IPS-15b (cell line): ENCODE data around the gene BPI.
"Not testable (repeated sequence)": the region's sequence is repeated elsewhere in the genome, so short reads cannot be mapped to it uniquely, and the experiment has no call there.

ENCODE experiments used
- H3K27me3 ChIP-seq: one replicate; pipeline ENCODE4 v1.6.1; 2013; ENCODE audit warnings: low read length; ENCODE audit not compliant: control insufficient read depth, insufficient read depth
- H3K36me3 ChIP-seq: one replicate; pipeline ENCODE4 v1.6.1; 2013; ENCODE audit warnings: low read length; ENCODE audit not compliant: control insufficient read depth, insufficient read depth
- H3K4me1 ChIP-seq: one replicate; pipeline ENCODE4 v1.6.1; 2013; ENCODE audit warnings: mild to moderate bottlenecking, low read length; ENCODE audit not compliant: control insufficient read depth, insufficient read depth
- H3K4me3 ChIP-seq: one replicate; pipeline ENCODE4 v1.5.1; 2013; ENCODE audit warnings: low read depth, low read length
- H3K9ac ChIP-seq: one replicate; pipeline ENCODE4 v1.6.1; 2013; ENCODE audit warnings: low read depth, mild to moderate bottlenecking, low read length
- H3K9me3 ChIP-seq: one replicate; pipeline ENCODE4 v1.6.1; 2013; ENCODE audit warnings: mild to moderate bottlenecking, low read length; ENCODE audit not compliant: control insufficient read depth, insufficient read depth

Gene BPI

GRCh38 chr20:38354227-38354626 lies 50.3 kb downstream of the BPI start:
- Histone ChIP-seq H3K9me3 (no peaks in the 10 kb centered on the region), H3K27me3 (no peaks in the 10 kb centered on the region), H3K36me3 (no peaks in the 10 kb centered on the region), H3K4me3 (no peak overlapping the region), H3K9ac (no peak overlapping the region), H3K4me1 (peaks cover 9% of the 10 kb centered on the region)

GRCh38 chr20:38355161-38356012 lies 51.4 kb downstream of the BPI start:
- H3K27me3 ChIP-seq = no peaks in the 10 kb centered on the region
- H3K36me3 ChIP-seq = no peaks in the 10 kb centered on the region
- H3K9ac ChIP-seq = no peak overlapping the region
- peaks cover 9% of the 10 kb centered on the region for H3K4me1 ChIP-seq
- H3K4me3 ChIP-seq = no peak overlapping the region
- H3K9me3 ChIP-seq = no peaks in the 10 kb centered on the region

GRCh38 chr20:38357653-38358207 lies 53.8 kb downstream of the BPI start:
- H3K9ac ChIP-seq = no peak overlapping the region
- H3K4me1 ChIP-seq = peaks cover 9% of the 10 kb centered on the region
- H3K27me3 ChIP-seq = no peaks in the 10 kb centered on the region
- H3K4me3 ChIP-seq = no peak overlapping the region
- H3K9me3 ChIP-seq = no peaks in the 10 kb centered on the region
- no peaks in the 10 kb centered on the region for H3K36me3 ChIP-seq

GRCh38 chr20:38358556-38358955 lies 54.6 kb downstream of the BPI start:
- H3K4me3 ChIP-seq = no peak overlapping the region
- no peaks in the 10 kb centered on the region for H3K27me3 ChIP-seq
- H3K9me3 ChIP-seq = no peaks in the 10 kb centered on the region
- H3K4me1 ChIP-seq = peaks cover 4% of the 10 kb centered on the region
- no peaks in the 10 kb centered on the region for H3K36me3 ChIP-seq
- no peak overlapping the region for H3K9ac ChIP-seq

GRCh38 chr20:38363004-38363747 lies 59.2 kb downstream of the BPI start:
- no peak overlapping the region for H3K4me3 ChIP-seq
- H3K27me3 ChIP-seq = no peaks in the 10 kb centered on the region
- no peaks in the 10 kb centered on the region for H3K9me3 ChIP-seq
- no peaks in the 10 kb centered on the region for H3K4me1 ChIP-seq
- H3K9ac ChIP-seq = no peak overlapping the region
- H3K36me3 ChIP-seq = no peaks in the 10 kb centered on the region

- Histone ChIP-seq H3K4me3 (no peak overlapping the region), H3K27me3 (no peaks in the 10 kb centered on the region), H3K9ac (no peak overlapping the region), H3K4me1 (no peaks in the 10 kb centered on the region), H3K36me3 (no peaks in the 10 kb centered on the region), H3K9me3 (no peaks in the 10 kb centered on the region)
These were observed 65.4 kb downstream of the BPI start for GRCh38 chr20:38369389-38369788.

- no peaks in the 10 kb centered on the region for H3K27me3 ChIP-seq
- H3K9ac ChIP-seq = no peak overlapping the region
- no peak overlapping the region for H3K4me3 ChIP-seq
- H3K36me3 ChIP-seq = no peaks in the 10 kb centered on the region
- no peaks in the 10 kb centered on the region for H3K4me1 ChIP-seq
- H3K9me3 ChIP-seq = no peaks in the 10 kb centered on the region
These were observed 68.8 kb downstream of the BPI start for GRCh38 chr20:38372806-38373205.

- Histone ChIP-seq H3K4me1 (no peaks in the 10 kb centered on the region), H3K27me3 (no peaks in the 10 kb centered on the region), H3K9me3 (no peaks in the 10 kb centered on the region), H3K9ac (no peak overlapping the region), H3K4me3 (no peak overlapping the region), H3K36me3 (no peaks in the 10 kb centered on the region)
These were observed 69.4 kb downstream of the BPI start for GRCh38 chr20:38373231-38373867.

- no peaks in the 10 kb centered on the region for H3K9me3 ChIP-seq
- no peaks in the 10 kb centered on the region for H3K27me3 ChIP-seq
- H3K4me1 ChIP-seq = no peaks in the 10 kb centered on the region
- H3K9ac ChIP-seq = no peak overlapping the region
- no peaks in the 10 kb centered on the region for H3K36me3 ChIP-seq
- no peak overlapping the region for H3K4me3 ChIP-seq
These were observed 69.9 kb downstream of the BPI start for GRCh38 chr20:38373898-38374297.

- Histone ChIP-seq H3K9ac (no peak overlapping the region), H3K36me3 (no peaks in the 10 kb centered on the region), H3K9me3 (no peaks in the 10 kb centered on the region), H3K4me3 (no peak overlapping the region), H3K4me1 (no peaks in the 10 kb centered on the region), H3K27me3 (no peaks in the 10 kb centered on the region)
These were observed 73.2 kb downstream of the BPI start for GRCh38 chr20:38377039-38377685.

GRCh38 chr20:38377838-38378237 lies 73.9 kb downstream of the BPI start:
- not testable (repeated sequence) for H3K36me3 ChIP-seq, H3K4me3 ChIP-seq

More at GRCh38 chr20:38377838-38378237, 73.9 kb downstream of the BPI start:
- not testable (repeated sequence) for H3K9me3 ChIP-seq, H3K27me3 ChIP-seq, H3K9ac ChIP-seq, H3K4me1 ChIP-seq
